ENCODE data around the gene FAR1. TPM values are rescaled to one million over a fixed set of nuclear protein-coding genes. Genes with fewer than 3 reads are reported as not detected.
"Not testable (repeated sequence)": the region's sequence is repeated elsewhere in the genome, so short reads cannot be mapped to it uniquely, and the experiment has no call there.

FAR1 gene, protein sequence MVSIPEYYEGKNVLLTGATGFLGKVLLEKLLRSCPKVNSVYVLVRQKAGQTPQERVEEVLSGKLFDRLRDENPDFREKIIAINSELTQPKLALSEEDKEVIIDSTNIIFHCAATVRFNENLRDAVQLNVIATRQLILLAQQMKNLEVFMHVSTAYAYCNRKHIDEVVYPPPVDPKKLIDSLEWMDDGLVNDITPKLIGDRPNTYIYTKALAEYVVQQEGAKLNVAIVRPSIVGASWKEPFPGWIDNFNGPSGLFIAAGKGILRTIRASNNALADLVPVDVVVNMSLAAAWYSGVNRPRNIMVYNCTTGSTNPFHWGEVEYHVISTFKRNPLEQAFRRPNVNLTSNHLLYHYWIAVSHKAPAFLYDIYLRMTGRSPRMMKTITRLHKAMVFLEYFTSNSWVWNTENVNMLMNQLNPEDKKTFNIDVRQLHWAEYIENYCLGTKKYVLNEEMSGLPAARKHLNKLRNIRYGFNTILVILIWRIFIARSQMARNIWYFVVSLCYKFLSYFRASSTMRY
- polyA plus RNA-seq = 10 to 100 TPM; 19.7 to 56.3 (median 31.7) TPM
- long read RNA-seq, donor 1, full-length matches to known transcripts = 24 of 29 reads
- long read RNA-seq, donor 1, partial matches to known transcripts = 5 of 29 reads
- long read RNA-seq, donor 1, other reads (novel, unspliced or antisense) = 0 of 29 reads
- long read RNA-seq, donor 2, full-length matches to known transcripts = 7 of 7 reads
- long read RNA-seq, donor 2, partial matches to known transcripts = 0 of 7 reads
- long read RNA-seq, donor 2, other reads (novel, unspliced or antisense) = 0 of 7 reads
- long read RNA-seq, donor 3, full-length matches to known transcripts = 9 of 9 reads
- long read RNA-seq, donor 3, partial matches to known transcripts = 0 of 9 reads
- long read RNA-seq, donor 3, other reads (novel, unspliced or antisense) = 0 of 9 reads
- long read RNA-seq, donor 4, full-length matches to known transcripts = 1 of 1 reads
- long read RNA-seq, donor 4, partial matches to known transcripts = 0 of 1 reads
- long read RNA-seq, donor 4, other reads (novel, unspliced or antisense) = 0 of 1 reads
- long read RNA-seq, donor 5, full-length matches to known transcripts = 2 of 2 reads
- long read RNA-seq, donor 5, partial matches to known transcripts = 0 of 2 reads
- long read RNA-seq, donor 5, other reads (novel, unspliced or antisense) = 0 of 2 reads
- long read RNA-seq, donor 6, full-length matches to known transcripts = 15 of 20 reads
- long read RNA-seq, donor 6, partial matches to known transcripts = 5 of 20 reads
- long read RNA-seq, donor 6, other reads (novel, unspliced or antisense) = 0 of 20 reads
- long read RNA-seq, donor 7 = 0 reads
- long read RNA-seq, donor 8, full-length matches to known transcripts = 1 of 1 reads
- long read RNA-seq, donor 8, partial matches to known transcripts = 0 of 1 reads
- long read RNA-seq, donor 8, other reads (novel, unspliced or antisense) = 0 of 1 reads
- long read RNA-seq, donor 9, full-length matches to known transcripts = 3 of 3 reads
- long read RNA-seq, donor 9, partial matches to known transcripts = 0 of 3 reads
- long read RNA-seq, donor 9, other reads (novel, unspliced or antisense) = 0 of 3 reads
- long read RNA-seq, donor 10, full-length matches to known transcripts = 27 of 27 reads
- long read RNA-seq, donor 10, partial matches to known transcripts = 0 of 27 reads
- long read RNA-seq, donor 10, other reads (novel, unspliced or antisense) = 0 of 27 reads

DNA sequence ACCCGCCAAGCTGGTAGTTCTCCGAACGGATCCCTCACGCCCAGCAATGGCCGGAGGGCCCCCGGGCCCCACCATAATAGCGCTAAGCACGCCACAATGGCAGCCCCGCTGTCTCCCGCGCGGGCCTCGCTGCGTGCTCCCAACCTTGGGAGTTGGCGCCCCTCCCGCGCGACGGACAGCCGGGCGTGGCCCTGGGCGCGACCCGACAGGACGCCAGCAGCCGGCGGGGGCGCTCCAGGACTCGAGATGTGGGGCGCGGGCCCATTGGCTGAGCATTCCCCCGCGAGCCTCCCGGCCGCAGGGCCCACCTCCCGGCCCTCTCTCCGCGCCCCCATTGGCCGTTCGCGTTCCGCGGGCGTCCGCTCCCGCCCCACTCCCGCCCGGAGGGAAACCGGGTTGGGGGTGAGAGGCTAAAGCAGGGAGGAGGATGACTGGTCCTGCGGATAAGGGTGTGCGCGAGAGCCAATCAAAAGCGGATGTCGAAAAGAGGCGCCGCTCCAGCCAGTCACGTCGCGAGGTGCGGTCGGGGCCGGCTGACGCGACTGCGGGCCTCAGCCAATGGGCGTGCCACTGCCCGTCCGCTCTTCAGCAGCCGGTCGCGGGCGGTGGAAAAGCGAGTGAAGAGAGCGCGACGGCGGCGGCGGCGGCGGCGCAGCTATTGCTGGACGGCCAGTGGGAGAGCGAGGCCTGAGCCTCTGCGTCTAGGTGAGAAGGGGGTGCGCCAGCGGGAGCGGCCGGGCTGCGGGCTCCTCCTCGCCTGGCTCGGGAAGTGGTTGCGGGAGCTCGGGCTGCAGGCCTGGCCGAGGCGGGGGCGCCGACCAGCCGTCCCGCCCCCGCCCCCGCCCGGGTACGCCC lies at the start of gene FAR1:
FAR1 (plus strand) TSS at position 567 of the 855 bp plus-strand sequence. CDS start 26,098 bp downstream, outside the sequence.
- H3K4me1 ChIP-seq (ENCODE audit: control insufficient read depth in 3 of 3, insufficient read depth in 2 of 3, low read depth in 1 of 3, low read length in 2 of 3) = peaks cover 5 to 31% (median 5%) of the 10 kb centered on the region in 3 donors
- H3K27ac ChIP-seq (ENCODE audit: low read depth in 1 of 3, low read length in 2 of 3) = peak within 1 kb of the TSS; percentile 89 to 93 (median 90)
- H3K9me3 ChIP-seq (ENCODE audit: control insufficient read depth in 2 of 2, insufficient read depth in 1 of 2, low read depth in 1 of 2, low read length in 1 of 2) = no peaks in the 10 kb centered on the region
- H3K36me3 ChIP-seq (ENCODE audit: control insufficient read depth in 3 of 3, insufficient read depth in 2 of 3, low read depth in 1 of 3, low read length in 3 of 3) = peaks cover 0 to 5% (median 0%) of the 10 kb centered on the region in 3 donors
- DNase-seq (peak; percentile 99), FAIRE-seq (no peak)
- H3K4me3 ChIP-seq (ENCODE audit: low read depth in 1 of 3, low read length in 3 of 3) = peak within 1 kb of the TSS; percentile 80 to 97 (median 95)
- no peaks in the 10 kb centered on the region for H3K27me3 ChIP-seq (ENCODE audit: control insufficient read depth in 3 of 3, insufficient read depth in 3 of 3, low read length in 3 of 3)
- 0% methylated on average over 19 to 104 of the region's 104 CpGs for WGBS, 3 donors

DNA sequence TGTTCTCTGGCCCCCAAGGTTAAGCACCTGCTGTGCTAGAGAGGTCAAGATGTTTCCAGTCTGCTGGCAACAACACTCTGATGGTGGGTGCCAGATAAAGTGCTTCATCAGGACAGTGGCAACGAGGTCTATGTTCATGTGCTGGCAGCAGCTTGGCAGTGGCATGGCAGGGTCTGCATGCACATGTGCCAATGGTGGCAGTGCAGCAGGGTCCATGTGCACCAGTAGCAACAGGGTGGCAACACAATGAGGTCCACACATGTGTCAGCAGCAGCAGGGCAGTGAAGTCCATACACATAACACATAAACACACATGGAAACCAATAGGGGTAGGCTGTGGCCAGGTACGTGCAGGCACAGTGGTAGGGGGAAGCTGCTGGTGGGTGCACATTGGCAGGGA lies 48.4 kb upstream of the FAR1 start:
- DNase-seq (no peak), FAIRE-seq (no peak)
- Histone ChIP-seq H3K9me3 (ENCODE audit: control insufficient read depth in 2 of 2, insufficient read depth in 1 of 2, low read depth in 1 of 2, low read length in 1 of 2) (peaks cover 0 to 7% of the 10 kb centered on the region in 2 donors), H3K4me1 (ENCODE audit: control insufficient read depth in 3 of 3, insufficient read depth in 2 of 3, low read depth in 1 of 3, low read length in 2 of 3) (no peaks in the 10 kb centered on the region), H3K27ac (ENCODE audit: low read depth in 1 of 3, low read length in 2 of 3) (no peak overlapping the region), H3K4me3 (ENCODE audit: low read depth in 1 of 3, low read length in 3 of 3) (no peak overlapping the region), H3K36me3 (ENCODE audit: control insufficient read depth in 3 of 3, insufficient read depth in 2 of 3, low read depth in 1 of 3, low read length in 3 of 3) (no peaks in the 10 kb centered on the region), H3K27me3 (ENCODE audit: control insufficient read depth in 3 of 3, insufficient read depth in 3 of 3, low read length in 3 of 3) (no peaks in the 10 kb centered on the region)
- 59 to 77% (median 74%) methylated on average over 2 of the region's 2 CpGs for WGBS, 3 donors

DNA sequence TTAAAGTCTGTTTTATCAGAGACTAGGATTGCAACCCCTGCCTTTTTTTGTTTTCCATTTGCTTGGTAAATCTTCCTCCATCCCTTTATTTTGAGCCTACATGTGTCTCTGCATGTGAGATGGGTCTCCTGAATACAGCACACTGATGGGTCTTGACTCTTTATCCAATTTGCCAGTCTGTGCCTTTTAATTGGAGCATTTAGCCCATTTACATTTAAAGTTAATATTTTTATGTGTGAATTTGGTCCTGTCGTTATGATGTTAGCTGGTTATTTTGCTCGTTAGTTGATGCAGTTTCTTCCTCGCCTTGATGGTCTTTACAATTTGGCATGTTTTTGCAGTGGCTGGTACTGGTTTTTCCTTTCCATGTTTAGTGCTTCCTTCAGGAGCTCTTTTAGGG lies 41.6 kb upstream of the FAR1 start:
- H3K27ac ChIP-seq (ENCODE audit: low read depth in 1 of 3, low read length in 2 of 3); H3K4me1 ChIP-seq (ENCODE audit: control insufficient read depth in 3 of 3, insufficient read depth in 2 of 3, low read depth in 1 of 3, low read length in 2 of 3); H3K9me3 ChIP-seq (ENCODE audit: control insufficient read depth in 2 of 2, insufficient read depth in 1 of 2, low read depth in 1 of 2, low read length in 1 of 2); DNase-seq; H3K36me3 ChIP-seq (ENCODE audit: control insufficient read depth in 3 of 3, insufficient read depth in 2 of 3, low read depth in 1 of 3, low read length in 3 of 3); FAIRE-seq; H3K4me3 ChIP-seq (ENCODE audit: low read depth in 1 of 3, low read length in 3 of 3); H3K27me3 ChIP-seq (ENCODE audit: control insufficient read depth in 3 of 3, insufficient read depth in 3 of 3, low read length in 3 of 3): not testable (repeated sequence)
- WGBS, 3 donors = 85 to 93% (median 91%) methylated on average over 3 of the region's 3 CpGs

DNA sequence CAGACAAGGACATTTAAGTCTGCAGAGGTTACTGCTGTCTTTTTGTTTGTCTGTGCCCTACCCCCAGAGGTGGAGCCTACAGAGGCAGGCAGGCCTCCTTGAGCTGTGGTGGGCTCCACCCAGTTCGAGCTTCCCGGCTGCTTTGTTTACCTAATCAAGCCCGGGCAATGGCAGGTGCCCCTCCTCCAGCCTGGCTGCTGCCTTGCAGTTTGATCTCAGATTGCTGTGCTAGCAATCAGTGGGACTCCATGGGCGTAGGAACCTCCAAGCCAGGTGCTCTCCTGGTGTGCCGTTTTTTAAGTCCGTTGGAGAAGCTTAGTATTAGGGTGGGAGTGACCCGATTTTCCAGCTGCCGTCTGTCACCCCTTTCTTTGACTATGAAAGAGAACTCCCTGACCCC lies 39.8 kb upstream of the FAR1 start:
- H3K9me3 ChIP-seq (ENCODE audit: control insufficient read depth in 2 of 2, insufficient read depth in 1 of 2, low read depth in 1 of 2, low read length in 1 of 2); H3K27me3 ChIP-seq (ENCODE audit: control insufficient read depth in 3 of 3, insufficient read depth in 3 of 3, low read length in 3 of 3); H3K36me3 ChIP-seq (ENCODE audit: control insufficient read depth in 3 of 3, insufficient read depth in 2 of 3, low read depth in 1 of 3, low read length in 3 of 3); H3K4me3 ChIP-seq (ENCODE audit: low read depth in 1 of 3, low read length in 3 of 3); H3K27ac ChIP-seq (ENCODE audit: low read depth in 1 of 3, low read length in 2 of 3); FAIRE-seq; H3K4me1 ChIP-seq (ENCODE audit: control insufficient read depth in 3 of 3, insufficient read depth in 2 of 3, low read depth in 1 of 3, low read length in 2 of 3); DNase-seq: not testable (repeated sequence)
- WGBS, 3 donors = 46 to 80% (median 79%) methylated on average over 6 to 8 of the region's 8 CpGs

DNA sequence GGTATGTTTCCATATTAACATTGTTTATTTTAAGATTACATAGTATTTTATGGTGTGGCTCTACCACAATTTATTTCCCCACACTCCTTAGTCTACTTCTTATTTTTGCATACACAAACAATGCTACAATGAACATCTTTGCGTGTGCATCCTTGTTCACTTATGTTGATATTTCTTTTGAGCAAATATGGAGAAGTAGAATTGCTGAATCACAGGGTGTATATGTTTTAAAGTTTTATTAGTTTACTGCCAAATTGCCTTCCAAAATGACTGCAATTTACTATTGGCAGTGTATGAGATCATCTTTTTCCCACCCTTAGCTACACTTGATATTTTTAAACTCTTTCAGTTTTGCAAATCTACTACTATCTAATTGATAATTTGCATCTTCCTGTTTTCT lies 38.7 kb upstream of the FAR1 start:
- Histone ChIP-seq H3K27me3 (ENCODE audit: control insufficient read depth in 3 of 3, insufficient read depth in 3 of 3, low read length in 3 of 3) (no peaks in the 10 kb centered on the region), H3K4me1 (ENCODE audit: control insufficient read depth in 3 of 3, insufficient read depth in 2 of 3, low read depth in 1 of 3, low read length in 2 of 3) (no peaks in the 10 kb centered on the region), H3K9me3 (ENCODE audit: control insufficient read depth in 2 of 2, insufficient read depth in 1 of 2, low read depth in 1 of 2, low read length in 1 of 2) (no peaks in the 10 kb centered on the region), H3K27ac (ENCODE audit: low read depth in 1 of 3, low read length in 2 of 3) (no peak overlapping the region), H3K36me3 (ENCODE audit: control insufficient read depth in 3 of 3, insufficient read depth in 2 of 3, low read depth in 1 of 3, low read length in 3 of 3) (no peaks in the 10 kb centered on the region), H3K4me3 (ENCODE audit: low read depth in 1 of 3, low read length in 3 of 3) (no peak overlapping the region)
- WGBS, 3 donors = 29 to 64% (median 37%) methylated on average over 1 of the region's 1 CpG
- FAIRE-seq = no peak
- DNase-seq = no peak

DNA sequence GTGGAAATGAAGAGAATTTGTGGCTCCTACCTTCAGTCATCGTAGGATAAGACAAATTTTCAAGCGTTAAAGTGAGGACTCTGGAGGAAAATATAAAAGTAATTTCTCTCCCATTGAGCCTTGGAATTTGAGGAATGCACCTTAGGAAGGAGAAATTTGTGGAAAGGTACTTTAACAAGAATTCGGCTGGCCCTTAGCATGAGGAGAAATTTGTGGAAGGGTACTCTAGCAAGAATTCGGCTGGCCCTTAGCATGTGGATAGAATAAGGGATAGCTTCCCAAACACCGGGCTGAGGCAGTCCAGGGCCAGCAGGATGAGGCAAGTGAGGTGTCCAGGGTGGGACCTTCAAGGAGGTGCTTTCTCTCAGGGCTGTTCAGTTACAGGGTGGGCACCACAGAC lies 33.2 kb upstream of the FAR1 start:
- WGBS, 3 donors = 82 to 88% (median 85%) methylated on average over 5 of the region's 5 CpGs
- no peak for DNase-seq
- H3K9me3 ChIP-seq (ENCODE audit: control insufficient read depth in 2 of 2, insufficient read depth in 1 of 2, low read depth in 1 of 2, low read length in 1 of 2) = no peaks in the 10 kb centered on the region
- no peak overlapping the region for H3K27ac ChIP-seq (ENCODE audit: low read depth in 1 of 3, low read length in 2 of 3)
- H3K27me3 ChIP-seq (ENCODE audit: control insufficient read depth in 3 of 3, insufficient read depth in 3 of 3, low read length in 3 of 3) = no peaks in the 10 kb centered on the region
- H3K4me3 ChIP-seq (ENCODE audit: low read depth in 1 of 3, low read length in 3 of 3) = no peak overlapping the region
- H3K4me1 ChIP-seq (ENCODE audit: control insufficient read depth in 3 of 3, insufficient read depth in 2 of 3, low read depth in 1 of 3, low read length in 2 of 3) = no peaks in the 10 kb centered on the region
- FAIRE-seq = no peak
- H3K36me3 ChIP-seq (ENCODE audit: control insufficient read depth in 3 of 3, insufficient read depth in 2 of 3, low read depth in 1 of 3, low read length in 3 of 3) = no peaks in the 10 kb centered on the region

DNA sequence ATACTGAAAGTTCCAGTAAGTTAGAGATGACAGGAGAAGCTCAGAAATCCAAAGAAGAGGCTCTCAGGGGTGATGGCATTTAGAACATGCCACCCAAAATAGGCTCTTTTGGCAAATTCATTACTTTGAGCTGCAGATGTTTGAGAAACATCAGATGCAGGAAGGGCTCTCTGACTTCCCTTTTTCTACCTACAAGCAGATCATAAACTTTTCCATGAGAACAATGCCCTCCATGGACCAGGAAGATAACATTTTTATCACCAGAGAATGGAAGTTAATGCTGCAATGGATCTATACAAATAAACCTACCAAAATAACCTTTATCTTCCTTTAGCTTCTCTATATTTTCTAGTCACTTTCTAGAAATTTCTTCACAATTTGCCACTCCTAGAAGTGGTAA lies 32.7 kb upstream of the FAR1 start:
- Histone ChIP-seq H3K9me3 (ENCODE audit: control insufficient read depth in 2 of 2, insufficient read depth in 1 of 2, low read depth in 1 of 2, low read length in 1 of 2) (no peaks in the 10 kb centered on the region), H3K4me1 (ENCODE audit: control insufficient read depth in 3 of 3, insufficient read depth in 2 of 3, low read depth in 1 of 3, low read length in 2 of 3) (no peaks in the 10 kb centered on the region), H3K27me3 (ENCODE audit: control insufficient read depth in 3 of 3, insufficient read depth in 3 of 3, low read length in 3 of 3) (no peaks in the 10 kb centered on the region), H3K4me3 (ENCODE audit: low read depth in 1 of 3, low read length in 3 of 3) (no peak overlapping the region), H3K36me3 (ENCODE audit: control insufficient read depth in 3 of 3, insufficient read depth in 2 of 3, low read depth in 1 of 3, low read length in 3 of 3) (no peaks in the 10 kb centered on the region), H3K27ac (ENCODE audit: low read depth in 1 of 3, low read length in 2 of 3) (no peak overlapping the region)
- DNase-seq (no peak), FAIRE-seq (no peak)

Data from small intestine (tissue), 16 donors.